A673 (cell line): ENCODE measurements around the gene TEX53.

Source experiments
- CTCF ChIP-seq: fragments of 300-800, 200-600 bp; sonication (generic); conservative IDR thresholded peaks from 2 replicates; pipeline ENCODE4 v1.5.1; 2017; ENCODE audit warnings: low read depth, mild to moderate bottlenecking, antibody characterized with exemption, low read length, moderate library complexity, mixed read lengths
- EZH2 ChIP-seq: fragments of 200-600 bp; sonication (generic); IDR thresholded peaks from 2 replicates; pipeline ENCODE4 v1.6.1; 2017; ENCODE audit warnings: borderline replicate concordance, low read depth, mild to moderate bottlenecking, mixed read lengths, antibody characterized with exemption, low read length; ENCODE audit not compliant: poor library complexity, severe bottlenecking

GRCh38 chr9:114664181-114664580 is 6.6 kb upstream of the TEX53 start:
- TF ChIP-seq CTCF (no peak), EZH2 (no peak)
